OCI-LY1 (cell line): ENCODE data around the gene PIBF1.

ENCODE experiments used
- CTCF ChIP-seq: fragments of 200-600 bp; sonication (generic), shearing (Covaris generic); IDR thresholded peaks from 2 replicates; pipeline ENCODE4 v1.5.1; 2017; ENCODE audit warnings: mild to moderate bottlenecking, antibody characterized with exemption, low read length, moderate library complexity, mixed read lengths
- EZH2 ChIP-seq: fragments of 200-600 bp; sonication (generic), shearing (Covaris generic); IDR thresholded peaks from 2 replicates; pipeline ENCODE4 v1.8.0; 2017; ENCODE audit warnings: borderline replicate concordance, mixed run types, mild to moderate bottlenecking, antibody characterized with exemption, low read length, moderate library complexity, mixed read lengths

GRCh38 chr13:72932250-72932649 is 150.3 kb downstream of the PIBF1 start:
- TF ChIP-seq CTCF (no peak), EZH2 (no peak)
